Cardiac septum (tissue), 1 donor: ENCODE measurements around the gene CFAP99. TPM values are rescaled to one million over a fixed set of nuclear protein-coding genes. Genes with fewer than 3 reads are reported as not detected.
"Not testable (repeated sequence)": the region's sequence is repeated elsewhere in the genome, so short reads cannot be mapped to it uniquely, and the experiment has no call there.

ENCODE experiments used
- DNase-seq: peaks from one replicate; pipeline ENCODE4 v3.0.0-alpha.2; 2020; ENCODE audit warnings: low spot score
- intact Hi-C: fragments of 100-400 bp; cut with DNase I; formaldehyde crosslinking; loops from one replicate; pipeline ENCODE4 v1.14.0; 2022
- long read RNA-seq: library from polyadenylated mRNA; unstranded; transcript quantifications from one replicate; pipeline ENCODE4 v2.0.0, GENCODE V29; 2021
- total RNA-seq: library from RNA; stranded (reverse); fragmentation: NEBNext Ultra II Directional; extraction: Animal tissue kit (Norgen Biotek cat#: 25700); gene quantifications from one replicate; pipeline ENCODE4 v1.2.1, GENCODE V29; 2021
- donor health status: DM: no; HTN: no; CAD: no.

The CFAP99 gene
- not detected for total RNA-seq
- long read RNA-seq = 0 reads

DNA sequence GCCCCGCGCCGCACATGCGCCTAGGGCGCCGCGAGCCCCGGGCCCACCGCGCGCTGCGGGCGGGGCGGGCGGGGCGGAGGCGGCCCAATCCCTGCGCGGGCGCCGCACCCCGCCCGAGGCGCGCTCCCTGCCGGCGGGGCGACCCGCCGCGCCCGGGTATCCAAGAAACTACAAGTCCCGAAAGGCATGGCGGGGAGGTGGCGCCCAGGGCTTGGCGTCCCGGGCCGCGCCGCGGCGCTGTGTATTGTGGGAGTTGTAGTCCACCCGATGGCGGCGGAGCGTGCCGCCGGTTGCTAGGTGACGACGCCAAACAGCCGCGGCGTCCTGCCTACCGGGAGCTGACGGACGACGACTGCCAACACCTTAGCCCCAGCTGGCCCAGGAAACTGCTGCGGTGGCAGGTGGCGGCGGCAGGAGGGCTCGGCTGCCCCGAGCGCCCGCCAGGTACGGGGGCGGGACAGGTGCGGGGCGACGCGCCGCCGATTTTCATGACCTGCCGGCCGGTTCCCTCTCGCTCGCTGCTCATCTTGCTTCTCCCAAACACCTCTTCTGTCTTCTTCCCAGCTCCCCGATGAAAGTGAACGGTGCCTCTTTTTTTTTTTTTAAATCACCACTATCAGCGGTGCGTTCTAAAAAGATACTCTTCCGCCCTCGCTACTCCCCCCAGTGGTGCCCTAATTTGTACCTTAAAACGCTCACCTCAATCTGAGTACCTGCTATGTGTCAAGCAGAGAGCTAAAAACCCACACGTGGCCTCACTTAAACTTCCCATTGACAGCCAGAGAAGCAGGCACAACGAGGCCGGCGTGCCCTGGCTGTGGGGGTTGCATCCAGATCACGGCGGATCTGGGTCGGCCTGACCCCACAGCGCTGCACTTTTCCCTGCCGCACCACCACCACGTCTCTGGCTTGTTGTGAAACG, at the start of gene CFAP99:
TSS of gene CFAP99 (plus strand) at position 306 of the 922 bp plus-strand sequence.
- peak; percentile 98 for DNase-seq
- intact Hi-C loops = loop anchor here (2.0 to 5.0 kb wide), 3 partner anchors 118 to 543 kb away; partner anchors contain the start of genes FAM193A, GRK4, HAUS3 and NOP14

DNA sequence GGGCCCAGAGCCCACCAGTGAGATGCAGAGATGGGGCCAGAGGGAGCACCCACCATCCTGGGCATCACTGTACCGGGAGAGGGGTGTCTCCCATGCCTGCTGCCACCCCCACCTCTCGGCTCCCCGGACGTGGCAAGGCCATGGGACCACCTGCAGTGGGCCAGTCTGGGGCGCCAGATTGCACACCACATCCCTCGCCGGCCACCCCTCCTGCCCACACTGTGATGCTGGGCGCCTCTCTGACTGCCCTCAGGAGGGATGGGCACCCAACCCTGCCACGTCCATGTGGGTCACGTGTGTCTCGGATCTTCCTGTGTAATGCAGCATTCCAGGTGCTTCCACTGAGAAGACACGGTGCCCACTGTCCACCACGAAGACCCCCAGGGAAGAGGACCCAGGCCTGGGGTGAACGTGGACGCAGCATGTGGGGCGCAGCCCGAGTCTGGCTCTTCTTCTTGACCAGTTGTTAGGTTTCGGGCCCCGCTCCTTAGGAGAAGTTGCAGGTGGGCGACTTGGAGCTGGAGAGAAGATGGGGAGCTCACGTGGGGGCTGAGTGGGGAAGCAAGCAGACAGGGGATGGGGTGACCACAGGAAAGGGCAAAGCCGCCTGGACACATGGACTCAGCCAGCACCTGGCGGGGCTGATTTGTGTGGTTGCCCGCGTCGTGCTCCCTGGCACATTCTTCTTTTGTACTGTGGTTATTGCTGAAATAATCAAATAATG, 48.0 kb upstream of the CFAP99 start:
- DNase-seq = no peak

DNA sequence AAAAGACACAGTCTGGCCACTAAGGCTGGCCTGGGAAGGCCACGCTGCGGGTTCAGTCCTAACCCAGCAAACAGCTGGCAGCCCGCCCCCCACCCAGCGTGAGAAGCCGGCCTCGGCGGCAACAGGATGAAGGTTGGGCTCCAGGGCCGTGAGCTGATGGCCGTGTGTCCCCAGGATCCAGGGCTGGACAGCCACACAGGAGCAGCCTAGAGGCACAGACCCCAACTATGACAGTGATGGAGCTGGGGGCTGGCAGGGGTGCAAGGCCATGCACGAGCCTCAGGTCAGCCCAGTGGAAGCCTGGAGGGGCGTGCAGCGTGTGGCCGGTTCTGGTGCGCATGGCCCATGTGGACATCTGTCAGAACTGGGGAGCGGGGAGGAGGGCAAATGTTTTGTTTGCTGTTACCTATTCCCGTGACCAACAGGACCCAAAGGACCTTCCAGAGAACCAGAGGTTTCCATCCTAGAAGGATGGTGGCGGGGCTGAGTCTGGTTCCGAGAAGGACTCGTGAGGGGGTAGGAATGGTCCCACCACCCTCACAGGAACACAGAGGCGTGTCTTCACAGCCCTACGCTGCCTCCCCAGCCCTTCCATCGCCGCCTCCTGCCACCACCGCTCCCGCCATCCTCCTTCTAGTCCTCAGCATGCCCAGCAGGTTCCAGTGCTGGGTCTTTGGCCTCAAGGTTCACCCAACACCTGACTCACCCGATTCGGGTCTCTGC, 46.8 kb upstream of the CFAP99 start:
- intact Hi-C loops = no loop called here
- no peak for DNase-seq

More for the DNA sequence above, 48.0 kb upstream of the CFAP99 start:
- intact Hi-C loops = no loop called here

DNA sequence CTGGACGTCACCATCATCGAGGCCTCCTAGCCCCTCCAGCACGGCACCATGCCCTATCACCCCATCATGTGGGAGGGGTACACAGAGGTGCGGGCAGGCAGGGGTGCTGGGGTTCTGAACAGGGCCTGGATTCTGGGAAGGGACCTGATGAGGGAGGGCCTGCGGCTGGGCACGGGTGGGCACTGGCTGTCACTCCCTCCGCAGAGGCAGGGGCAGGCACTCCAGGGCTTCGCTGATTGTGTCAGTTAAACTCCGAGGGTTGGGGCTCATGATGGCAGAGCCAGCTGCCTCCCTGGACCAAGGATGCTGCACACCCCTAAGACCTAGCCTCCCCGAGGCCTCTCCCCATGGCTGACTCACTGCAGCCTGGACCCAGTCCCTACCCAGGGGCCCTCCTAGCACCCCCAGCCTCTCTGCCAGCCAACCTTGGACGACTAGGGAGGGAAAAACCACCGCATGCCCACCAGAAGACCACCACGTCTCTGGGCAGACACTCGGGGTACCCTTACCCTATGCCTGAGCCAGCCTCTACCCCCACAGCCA, 46.2 kb upstream of the CFAP99 start:
- intact Hi-C loops = no loop called here
- DNase-seq = no peak

DNA sequence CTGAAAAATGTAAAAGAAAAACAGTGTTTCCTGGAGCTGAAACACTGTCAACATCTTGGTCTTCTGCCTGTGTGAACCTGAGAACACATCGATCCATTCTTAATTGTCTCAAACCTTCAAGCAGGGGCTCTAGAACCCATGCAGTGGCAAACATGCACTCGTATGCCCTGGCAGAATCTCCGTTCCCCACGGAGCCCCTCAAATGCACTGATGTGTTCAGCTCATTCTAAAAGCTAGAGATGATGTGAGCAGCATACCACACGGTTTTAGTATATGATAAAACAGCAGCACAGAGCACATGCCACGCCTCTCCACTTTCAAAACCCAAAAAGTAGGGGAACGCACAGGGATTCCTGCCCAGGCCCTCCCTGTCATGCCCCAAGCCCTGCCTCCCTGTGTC, 45.2 kb upstream of the CFAP99 start:
- DNase-seq = no peak

DNA sequence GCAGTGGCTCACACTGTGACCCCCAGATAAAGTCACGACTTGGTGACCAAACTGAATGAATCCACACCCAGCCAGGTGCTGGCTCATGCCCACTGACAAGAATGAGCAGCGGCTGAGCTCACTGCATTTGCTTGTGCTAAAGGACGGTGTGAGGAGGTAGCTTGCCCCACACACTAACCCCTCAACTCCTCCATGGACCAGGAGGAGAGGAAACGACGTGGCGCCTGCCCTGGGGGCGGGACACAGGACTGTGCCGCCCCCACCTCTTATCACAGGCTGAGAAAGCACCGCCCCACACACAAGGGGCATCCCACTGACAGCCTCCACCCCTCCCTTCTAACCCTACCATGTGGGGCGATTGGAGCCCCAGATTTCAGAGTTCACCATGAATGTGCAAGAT, 43.3 kb upstream of the CFAP99 start:
- intact Hi-C loops = no loop called here
- DNase-seq = no peak

More for the DNA sequence above, 45.2 kb upstream of the CFAP99 start:
- intact Hi-C loops = no loop called here

DNA sequence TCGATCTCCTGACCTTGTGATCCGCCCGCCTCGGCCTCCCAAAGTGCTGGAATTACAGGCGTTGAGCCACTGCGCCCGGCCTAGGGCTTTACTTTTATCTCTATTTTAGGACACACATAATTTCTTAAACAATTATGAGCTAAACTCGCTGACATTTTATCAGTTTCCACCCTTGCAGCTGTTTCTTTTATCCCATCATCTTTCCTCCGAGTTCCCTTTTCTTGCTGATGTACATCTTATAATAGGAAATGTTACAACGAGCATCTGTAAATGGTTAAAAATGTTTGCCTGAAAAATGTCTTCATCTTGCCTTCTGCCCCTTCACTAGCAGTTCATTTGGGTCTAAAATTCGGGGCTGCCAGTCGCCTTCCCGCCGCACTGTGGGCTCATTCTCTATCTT, 41.5 kb upstream of the CFAP99 start:
- intact Hi-C loops = no loop called here
- no peak for DNase-seq

DNA sequence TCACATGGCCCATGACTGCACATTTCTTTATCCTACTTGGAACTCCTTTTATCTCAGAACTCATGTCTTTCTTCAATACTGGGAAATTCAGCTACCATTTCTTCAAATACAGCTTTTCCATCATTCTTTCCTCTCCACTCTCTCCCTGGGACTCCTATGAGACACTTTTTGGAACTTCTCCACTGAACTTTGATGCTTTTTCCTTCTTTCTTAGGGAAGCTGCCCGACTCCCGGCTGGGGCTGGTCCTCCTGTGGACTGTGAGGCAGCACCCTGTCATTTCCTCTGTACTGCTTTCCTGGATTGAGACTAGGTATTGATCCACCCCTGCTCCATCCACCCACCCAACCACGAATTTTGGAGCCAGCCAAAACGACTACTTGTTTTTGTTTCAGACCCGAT, 40.4 kb upstream of the CFAP99 start:
- intact Hi-C loops = no loop called here

DNA sequence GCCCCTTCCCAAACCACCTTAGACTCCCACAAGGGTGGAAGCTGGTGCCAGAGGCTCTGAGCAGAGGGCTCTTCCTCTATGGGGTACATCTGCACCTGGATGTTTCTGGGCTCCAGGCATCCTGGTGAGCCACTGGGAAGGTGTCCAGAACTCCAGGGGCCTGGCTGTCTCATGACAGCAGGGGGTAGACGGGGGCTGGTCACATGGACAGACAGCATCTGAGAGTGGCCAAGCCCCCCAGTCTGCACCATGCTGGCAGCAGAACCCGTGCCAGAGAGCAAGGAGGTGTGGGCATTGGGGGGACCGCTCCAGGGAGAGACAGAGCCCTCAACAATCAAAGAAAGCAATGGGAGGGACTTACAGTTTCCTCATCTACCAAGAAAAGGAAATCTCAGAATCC, 39.9 kb upstream of the CFAP99 start:
- intact Hi-C loops = no loop called here
- DNase-seq = no peak

More for the DNA sequence above, 40.4 kb upstream of the CFAP99 start:
- DNase-seq = no peak

DNA sequence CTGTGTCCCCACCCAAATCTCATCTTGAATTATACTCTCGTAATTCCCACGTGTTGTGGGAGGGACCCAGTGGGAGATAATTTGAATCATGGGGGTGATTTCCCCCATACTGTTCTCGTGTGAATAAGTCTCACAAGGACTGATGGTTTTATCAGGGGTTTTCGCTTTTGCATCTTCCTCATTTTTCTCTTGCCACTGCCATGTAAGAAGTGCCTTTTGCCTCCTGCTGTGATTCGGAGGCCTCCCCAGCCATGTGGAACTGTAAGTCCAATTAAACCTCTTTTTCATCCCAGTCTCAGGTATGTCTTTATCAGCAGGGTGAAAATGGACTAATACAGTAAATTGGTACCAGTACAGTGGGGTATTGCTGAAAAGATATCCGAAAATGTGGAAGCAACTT, 38.2 kb upstream of the CFAP99 start:
- intact Hi-C loops, DNase-seq: not testable (repeated sequence)

DNA sequence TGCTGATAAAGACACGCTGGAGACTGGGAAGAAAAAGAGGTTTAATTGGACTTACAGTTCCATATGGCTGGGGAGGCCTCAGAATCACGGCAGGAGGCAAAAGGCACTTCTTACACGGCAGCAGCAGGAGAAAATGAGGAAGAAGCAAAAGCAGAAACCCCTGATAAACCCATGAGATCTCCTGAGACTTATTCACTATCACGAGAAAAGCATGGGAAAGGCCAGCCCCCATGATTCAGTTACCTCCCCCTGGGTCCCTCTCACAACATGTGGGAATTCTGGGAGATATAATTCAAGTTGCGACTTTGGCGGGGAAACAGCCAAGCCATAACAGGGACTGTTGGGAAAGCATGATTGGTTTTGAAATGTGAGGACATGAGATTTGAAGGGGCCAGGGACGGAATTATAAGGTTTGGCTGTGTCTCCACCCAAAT, 36.0 kb upstream of the CFAP99 start:
- DNase-seq, intact Hi-C loops: not testable (repeated sequence)

DNA sequence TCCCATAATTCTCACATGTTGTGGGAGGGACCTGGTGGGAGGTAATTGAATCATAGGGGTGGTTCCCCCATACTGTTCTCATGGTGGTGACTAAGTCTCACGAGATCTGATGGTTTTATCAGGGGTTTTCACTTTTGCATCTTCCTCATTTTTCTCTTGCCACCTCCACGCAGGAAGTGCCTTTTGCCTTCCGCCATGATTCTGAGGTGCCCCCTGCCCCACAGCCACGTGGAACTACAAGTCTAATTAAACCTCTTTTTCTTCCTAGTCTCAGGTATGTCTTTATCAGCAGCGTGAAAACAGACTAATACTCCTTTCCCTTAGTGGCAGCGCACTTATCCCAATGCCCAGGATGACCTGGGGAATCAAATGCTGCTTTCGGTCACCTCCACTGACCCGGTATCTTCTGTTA, 35.5 kb upstream of the CFAP99 start:
- intact Hi-C loops, DNase-seq: not testable (repeated sequence)

DNA sequence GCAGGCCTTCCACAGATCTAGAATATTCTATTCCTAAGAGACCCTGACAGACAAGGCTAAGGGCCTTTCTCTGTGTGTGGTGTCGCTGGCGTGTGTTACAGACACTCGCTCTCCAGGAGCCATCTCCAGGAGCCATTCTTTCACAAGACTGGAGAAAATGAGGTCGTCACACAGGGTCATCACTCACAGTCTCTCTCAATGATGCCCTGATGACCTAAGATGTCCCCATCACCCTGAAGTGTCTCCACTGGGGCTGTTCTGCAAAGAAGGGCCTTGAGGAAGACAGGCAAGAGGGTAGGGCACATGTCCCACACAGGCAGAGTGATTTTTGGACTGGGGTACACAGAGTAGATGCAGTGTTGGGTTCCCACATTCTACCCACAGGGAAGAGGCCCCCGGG, 35.0 kb upstream of the CFAP99 start:
- DNase-seq = no peak
- intact Hi-C loops = no loop called here

DNA sequence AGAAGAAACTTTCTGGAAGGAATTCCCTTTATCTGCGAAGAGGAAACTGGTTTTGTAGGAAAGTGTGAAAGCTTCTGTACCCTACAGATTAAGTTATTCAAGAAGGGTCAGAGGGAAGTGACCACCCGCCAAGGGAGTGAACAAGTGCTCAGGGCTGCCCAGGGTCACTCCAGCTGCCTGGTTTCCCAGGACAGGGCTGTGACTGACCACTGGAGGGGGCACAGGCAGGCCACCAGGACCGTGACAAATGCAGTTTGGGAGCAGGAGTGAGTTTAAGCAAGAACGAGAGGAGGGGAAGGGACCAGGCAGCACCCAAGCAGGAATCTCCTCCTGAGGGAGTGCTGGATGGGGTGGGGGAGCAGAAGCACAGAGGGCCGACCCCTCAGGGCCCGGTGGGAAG, 34.5 kb upstream of the CFAP99 start:
- no peak for DNase-seq
- intact Hi-C loops = no loop called here

DNA sequence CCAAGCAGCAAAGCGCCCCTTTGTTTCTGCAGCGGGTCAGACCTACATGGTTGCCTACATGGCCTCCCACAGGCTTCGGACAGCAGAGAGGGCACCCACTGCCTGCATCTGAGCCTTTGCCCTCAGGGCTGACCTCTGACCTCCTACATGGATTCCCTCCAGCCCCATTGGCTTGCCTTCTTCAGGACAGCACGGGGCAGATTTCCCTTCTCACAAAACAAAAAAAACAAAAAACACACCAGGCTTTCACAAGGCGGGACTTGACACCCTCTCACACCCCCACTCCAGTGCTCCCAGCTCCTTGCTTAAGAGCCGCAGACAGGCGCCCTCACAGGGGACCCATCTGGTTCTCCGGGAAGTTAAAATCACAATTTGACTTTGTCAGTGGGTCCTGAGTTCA, 33.2 kb upstream of the CFAP99 start:
- intact Hi-C loops = no loop called here

DNA sequence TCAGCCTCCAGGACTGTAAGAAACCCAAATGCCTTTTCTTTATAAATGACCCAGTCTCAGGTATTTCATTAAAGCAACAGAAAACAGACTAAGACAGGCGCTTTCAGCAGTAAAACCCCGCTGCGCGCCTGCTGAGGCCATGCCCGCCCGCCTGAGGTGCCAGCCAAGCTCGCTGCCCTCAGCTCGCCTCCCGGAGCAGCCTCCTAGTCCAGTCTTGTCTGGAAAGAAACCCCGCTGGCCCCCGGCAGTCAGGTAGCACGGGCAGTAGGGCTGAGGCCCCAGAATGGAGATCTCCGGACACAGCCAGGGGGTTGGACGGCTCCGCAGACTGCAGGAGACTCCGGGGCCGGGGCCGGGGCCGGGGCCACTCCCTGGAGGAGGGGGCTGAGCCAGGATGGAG, 32.0 kb upstream of the CFAP99 start:
- DNase-seq = no peak
- intact Hi-C loops = no loop called here

More for the DNA sequence above, 33.2 kb upstream of the CFAP99 start:
- DNase-seq = no peak

DNA sequence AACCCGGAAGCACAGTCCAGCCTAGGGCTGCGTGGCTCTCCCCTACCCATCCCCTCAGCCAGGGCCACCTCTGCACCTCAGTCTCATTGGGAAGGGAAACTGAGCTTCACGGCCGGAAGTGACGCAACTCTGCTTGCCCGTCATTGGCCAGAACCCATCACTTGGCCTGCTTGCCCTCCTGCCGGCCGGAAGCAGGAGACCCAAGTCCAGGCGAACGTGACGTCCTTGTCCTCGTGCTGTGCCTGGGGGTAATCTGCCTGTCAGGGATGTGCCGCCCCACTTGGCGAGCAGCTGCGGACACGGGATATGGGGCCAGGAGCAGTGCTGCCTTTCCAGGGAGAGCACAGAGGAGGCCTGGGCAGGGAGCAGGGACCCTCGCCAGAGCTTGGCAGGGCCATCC, 31.5 kb upstream of the CFAP99 start:
- no peak for DNase-seq
- intact Hi-C loops = no loop called here

DNA sequence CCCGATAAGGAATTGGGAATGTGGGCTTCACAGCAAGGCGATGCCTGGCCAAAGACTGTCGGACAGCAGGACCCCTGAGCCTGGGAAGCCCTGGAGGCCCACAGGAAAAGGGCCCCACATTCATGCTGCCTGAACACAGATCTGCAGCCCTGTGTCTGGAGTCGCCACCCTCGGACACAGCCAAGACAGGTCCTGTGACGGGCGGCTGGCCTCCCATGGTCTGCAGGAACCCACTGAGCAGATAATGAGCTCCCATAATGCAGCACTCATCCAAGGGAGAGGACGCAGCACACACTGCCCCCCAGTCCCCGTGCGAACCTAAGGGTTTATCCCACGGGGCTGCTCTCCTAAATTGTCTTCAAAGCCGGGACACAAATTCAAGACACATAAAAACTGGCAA, 30.9 kb upstream of the CFAP99 start:
- intact Hi-C loops = no loop called here
- DNase-seq = no peak

DNA sequence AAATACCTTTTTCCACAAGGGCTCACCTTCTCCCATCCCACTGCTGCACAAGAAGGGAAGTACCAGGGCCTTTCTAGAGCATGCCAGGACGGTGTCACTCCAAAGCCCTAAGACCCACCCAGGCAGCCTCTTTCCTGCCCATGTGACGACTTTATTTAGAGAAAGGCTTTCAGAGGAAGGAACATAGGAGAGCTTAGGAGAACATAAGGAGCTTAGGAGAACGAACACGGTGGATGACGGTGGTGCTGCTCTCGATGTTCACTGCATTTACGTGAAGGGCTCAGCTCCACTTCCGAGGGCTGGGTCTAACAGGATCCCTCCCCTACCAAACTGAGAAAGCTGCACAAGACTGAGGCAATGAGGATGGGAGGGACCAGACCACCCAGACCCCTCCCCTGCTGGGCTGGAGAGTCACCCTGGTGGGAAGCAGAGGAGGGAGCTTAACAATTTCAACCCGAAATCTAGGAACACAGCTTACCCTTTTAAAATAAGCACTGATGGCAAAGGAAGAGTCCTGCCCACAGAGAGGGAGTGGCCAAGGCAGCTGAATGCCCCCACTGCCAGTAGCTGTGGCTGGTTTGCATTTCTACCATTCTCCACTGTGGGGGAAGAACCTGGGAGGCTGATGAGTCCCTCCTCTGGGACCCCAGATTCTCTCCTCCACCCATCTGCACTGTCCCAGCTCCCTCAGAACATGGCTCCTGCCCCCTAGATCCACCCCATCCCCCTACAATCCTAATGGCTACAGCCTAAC, 30.1 kb upstream of the CFAP99 start:
- intact Hi-C loops = no loop called here
- DNase-seq = no peak
